Spleen (tissue), 7 donors: Measurements from ENCODE around the gene HYAL2.

Experiments used
- POLR2A ChIP-seq, 3 donors: fragments of 450-650 bp; IDR thresholded peaks; one replicate each; pipeline ENCODE4 v1.5.1; 2017; ENCODE audit warnings: antibody characterized with exemption in 3 of 3, mild to moderate bottlenecking in 1 of 3
- POLR2AphosphoS5 ChIP-seq, 3 donors: sonication (generic); formaldehyde crosslinking; IDR thresholded peaks; one replicate each; pipeline ENCODE4 v1.5.1; 2017; ENCODE audit warnings: antibody characterized with exemption in 3 of 3
- TF ChIP-seq, protein P1 (sequence below), 11 experiments: fragments of 200-600 bp in 7 of 11; fragments of 450-650 bp in 4 of 11; sonication (generic) in 4 of 11; IDR thresholded peaks in 8 of 11; conservative IDR thresholded peaks in 3 of 11; 1 replicate in 7 of 11; 2 replicates in 4 of 11; pipeline versions ENCODE4 v1.4.0 to v1.8.0; 2016 to 2021; ENCODE audit warnings: antibody characterized with exemption in 11 of 11, inconsistent platforms in 4 of 11, mild to moderate bottlenecking in 1 of 11
- donor health status: DM: no; HTN: no; CAD: no; lungs with moderate emphysema.
- donor health status: DM: no; HTN: no; CAD: no.
- donor health status: DM: no; HTN: no; CAD: no.

- TF ChIP-seq, protein P1, sequence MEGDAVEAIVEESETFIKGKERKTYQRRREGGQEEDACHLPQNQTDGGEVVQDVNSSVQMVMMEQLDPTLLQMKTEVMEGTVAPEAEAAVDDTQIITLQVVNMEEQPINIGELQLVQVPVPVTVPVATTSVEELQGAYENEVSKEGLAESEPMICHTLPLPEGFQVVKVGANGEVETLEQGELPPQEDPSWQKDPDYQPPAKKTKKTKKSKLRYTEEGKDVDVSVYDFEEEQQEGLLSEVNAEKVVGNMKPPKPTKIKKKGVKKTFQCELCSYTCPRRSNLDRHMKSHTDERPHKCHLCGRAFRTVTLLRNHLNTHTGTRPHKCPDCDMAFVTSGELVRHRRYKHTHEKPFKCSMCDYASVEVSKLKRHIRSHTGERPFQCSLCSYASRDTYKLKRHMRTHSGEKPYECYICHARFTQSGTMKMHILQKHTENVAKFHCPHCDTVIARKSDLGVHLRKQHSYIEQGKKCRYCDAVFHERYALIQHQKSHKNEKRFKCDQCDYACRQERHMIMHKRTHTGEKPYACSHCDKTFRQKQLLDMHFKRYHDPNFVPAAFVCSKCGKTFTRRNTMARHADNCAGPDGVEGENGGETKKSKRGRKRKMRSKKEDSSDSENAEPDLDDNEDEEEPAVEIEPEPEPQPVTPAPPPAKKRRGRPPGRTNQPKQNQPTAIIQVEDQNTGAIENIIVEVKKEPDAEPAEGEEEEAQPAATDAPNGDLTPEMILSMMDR (IDR thresholded peaks at IDR 0.05 in 8 of 11, conservative IDR thresholded peaks at IDR 0.05 in 3 of 11): no peak
- no peak for TF ChIP-seq POLR2AphosphoS5 (IDR thresholded peaks at IDR 0.05)
- no peak for TF ChIP-seq POLR2A (IDR thresholded peaks at IDR 0.05)
Measured at GRCh38 chr3:50289130-50289529, 33.4 kb downstream of the HYAL2 start.
